ENCODE data around the gene FOXO3. TPM values are rescaled to one million over a fixed set of nuclear protein-coding genes. Genes with fewer than 3 reads are reported as not detected.
A peak's percentile ranks its signal among the peaks of the same experiment; 100 is the strongest.

Gene FOXO3
- total RNA-seq, 4 donors from 2014 or later, result 110 to 176 (median 139) TPM

DNA sequence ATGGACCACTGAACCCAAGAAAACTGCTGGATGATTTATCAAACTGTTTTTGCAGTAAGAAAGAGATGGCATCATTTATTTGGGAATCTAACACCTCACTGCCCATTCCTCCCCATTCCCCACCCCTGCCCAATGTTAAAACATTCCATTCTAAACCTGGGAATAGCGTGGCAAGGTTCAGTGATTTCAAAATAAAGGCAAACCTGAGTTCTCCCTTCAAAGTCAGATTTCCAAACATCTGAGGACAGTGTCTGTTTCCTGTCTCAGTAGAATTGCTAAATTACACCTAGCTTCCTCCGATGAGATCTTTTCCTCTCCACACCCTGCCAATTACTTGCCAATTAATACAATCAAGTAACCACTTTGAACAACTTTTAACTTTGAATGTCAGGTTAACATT lies 160.1 kb downstream of the FOXO3 start:
- no peak for DNase-seq (ENCODE audit: low spot score in 2 of 2)
- H3K4me3 ChIP-seq (ENCODE audit: low read depth, poor library complexity, severe bottlenecking), result no peak overlapping the region
- WGBS, 2 donors, result 54 to 58% methylated on average over 2 of the region's 2 CpGs
- intact Hi-C loops (cut with DNase I; ENCODE audit: low total_unique reads), result no loop called here
- TF ChIP-seq, protein P1, sequence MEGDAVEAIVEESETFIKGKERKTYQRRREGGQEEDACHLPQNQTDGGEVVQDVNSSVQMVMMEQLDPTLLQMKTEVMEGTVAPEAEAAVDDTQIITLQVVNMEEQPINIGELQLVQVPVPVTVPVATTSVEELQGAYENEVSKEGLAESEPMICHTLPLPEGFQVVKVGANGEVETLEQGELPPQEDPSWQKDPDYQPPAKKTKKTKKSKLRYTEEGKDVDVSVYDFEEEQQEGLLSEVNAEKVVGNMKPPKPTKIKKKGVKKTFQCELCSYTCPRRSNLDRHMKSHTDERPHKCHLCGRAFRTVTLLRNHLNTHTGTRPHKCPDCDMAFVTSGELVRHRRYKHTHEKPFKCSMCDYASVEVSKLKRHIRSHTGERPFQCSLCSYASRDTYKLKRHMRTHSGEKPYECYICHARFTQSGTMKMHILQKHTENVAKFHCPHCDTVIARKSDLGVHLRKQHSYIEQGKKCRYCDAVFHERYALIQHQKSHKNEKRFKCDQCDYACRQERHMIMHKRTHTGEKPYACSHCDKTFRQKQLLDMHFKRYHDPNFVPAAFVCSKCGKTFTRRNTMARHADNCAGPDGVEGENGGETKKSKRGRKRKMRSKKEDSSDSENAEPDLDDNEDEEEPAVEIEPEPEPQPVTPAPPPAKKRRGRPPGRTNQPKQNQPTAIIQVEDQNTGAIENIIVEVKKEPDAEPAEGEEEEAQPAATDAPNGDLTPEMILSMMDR (IDR thresholded peaks at IDR 0.05), result no peak
- TF ChIP-seq POLR2A (IDR thresholded peaks at IDR 0.05), result no peak

DNA sequence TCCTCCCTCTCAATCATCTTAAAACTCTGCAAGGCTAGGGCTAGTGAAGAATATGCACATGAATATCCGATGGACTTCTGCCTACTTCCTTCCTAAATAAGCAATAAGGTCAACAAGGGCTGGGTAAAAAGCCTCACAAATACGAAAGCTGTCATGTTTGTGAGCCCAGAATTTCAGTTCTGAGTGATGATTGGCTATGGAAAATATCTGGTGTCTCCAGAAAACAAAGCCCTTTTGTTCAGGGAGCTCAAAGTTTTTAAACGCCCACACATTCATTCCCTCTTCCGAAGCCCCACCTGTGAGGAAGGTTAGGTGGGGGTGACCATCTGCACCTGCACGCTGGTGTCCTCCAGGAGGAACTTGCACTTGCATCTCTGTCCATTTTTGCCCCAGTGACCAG lies 160.6 kb downstream of the FOXO3 start:
- 64 to 65% methylated on average over 5 of the region's 5 CpGs for WGBS, 2 donors
- peak in 1 of 2 donors; percentile 75 for DNase-seq (ENCODE audit: low spot score in 2 of 2)
- TF ChIP-seq, protein P1 (IDR thresholded peaks at IDR 0.05), result no peak
- TF ChIP-seq POLR2A (IDR thresholded peaks at IDR 0.05), result no peak
- intact Hi-C loops (cut with DNase I; ENCODE audit: low total_unique reads), result no loop called here
- no peak overlapping the region for H3K4me3 ChIP-seq (ENCODE audit: low read depth, poor library complexity, severe bottlenecking)

DNA sequence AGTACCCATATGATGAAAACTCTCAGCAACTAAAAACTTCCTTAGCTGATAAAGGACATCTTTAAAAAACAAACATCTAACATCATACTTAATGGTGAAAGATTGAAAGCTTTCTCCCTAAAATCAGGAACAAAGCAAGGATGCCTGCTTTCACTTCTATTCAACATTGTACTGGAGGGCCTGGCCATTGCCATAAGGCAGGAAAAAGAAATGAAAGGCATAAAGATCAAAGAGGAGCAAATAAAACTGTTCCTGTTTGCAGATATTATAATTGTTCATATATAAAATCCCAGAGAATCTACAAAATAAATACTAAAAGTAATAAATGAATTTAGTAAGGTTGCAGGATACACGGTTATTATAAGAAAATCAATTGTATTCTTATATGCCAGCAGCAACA lies 162.9 kb downstream of the FOXO3 start:
- intact Hi-C loops (cut with DNase I; ENCODE audit: low total_unique reads), result no loop called here
- WGBS, 2 donors, result 91 to 100% methylated on average over 1 of the region's 1 CpG
- no peak overlapping the region for H3K4me3 ChIP-seq (ENCODE audit: low read depth, poor library complexity, severe bottlenecking)
- TF ChIP-seq POLR2A (IDR thresholded peaks at IDR 0.05), result no peak
- TF ChIP-seq, protein P1 (IDR thresholded peaks at IDR 0.05), result no peak
- no peak for DNase-seq (ENCODE audit: low spot score in 2 of 2)

DNA sequence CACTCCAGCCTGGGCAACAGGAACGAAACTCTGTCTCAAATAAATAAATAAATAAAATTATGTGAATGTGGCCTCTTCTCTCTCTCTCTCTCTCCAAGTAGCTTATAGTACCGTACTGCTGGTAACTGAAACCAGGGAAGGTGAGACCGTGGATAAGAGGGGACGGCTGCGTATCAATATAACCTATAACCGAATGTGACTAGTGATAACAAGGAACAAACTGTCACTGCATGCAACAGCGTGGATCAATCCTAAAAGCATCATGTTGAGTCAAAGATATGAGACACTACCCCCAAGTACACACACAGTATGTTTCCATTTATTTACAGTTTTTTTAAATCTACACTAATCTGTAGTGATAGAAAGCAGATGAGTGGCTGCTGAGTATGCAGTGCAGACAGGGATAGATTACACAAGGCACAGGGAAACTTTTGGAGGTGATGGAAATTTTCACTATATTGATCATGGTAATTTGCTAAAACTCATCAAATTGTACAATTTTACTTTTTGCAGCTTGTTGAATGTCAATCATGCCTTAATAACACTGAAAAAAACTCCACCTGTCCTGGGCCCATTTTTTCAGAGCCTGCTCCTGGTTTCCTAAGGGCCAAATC lies 166.1 kb downstream of the FOXO3 start:
- intact Hi-C loops (cut with DNase I; ENCODE audit: low total_unique reads), result no loop called here
- H3K4me3 ChIP-seq (ENCODE audit: low read depth, poor library complexity, severe bottlenecking), result no peak overlapping the region
- TF ChIP-seq, protein P1 (IDR thresholded peaks at IDR 0.05), result no peak
- no peak for TF ChIP-seq POLR2A (IDR thresholded peaks at IDR 0.05)
- 95 to 98% methylated on average over 7 of the region's 7 CpGs for WGBS, 2 donors
- DNase-seq (ENCODE audit: low spot score in 2 of 2), result peak in 1 of 2 donors; percentile 29

DNA sequence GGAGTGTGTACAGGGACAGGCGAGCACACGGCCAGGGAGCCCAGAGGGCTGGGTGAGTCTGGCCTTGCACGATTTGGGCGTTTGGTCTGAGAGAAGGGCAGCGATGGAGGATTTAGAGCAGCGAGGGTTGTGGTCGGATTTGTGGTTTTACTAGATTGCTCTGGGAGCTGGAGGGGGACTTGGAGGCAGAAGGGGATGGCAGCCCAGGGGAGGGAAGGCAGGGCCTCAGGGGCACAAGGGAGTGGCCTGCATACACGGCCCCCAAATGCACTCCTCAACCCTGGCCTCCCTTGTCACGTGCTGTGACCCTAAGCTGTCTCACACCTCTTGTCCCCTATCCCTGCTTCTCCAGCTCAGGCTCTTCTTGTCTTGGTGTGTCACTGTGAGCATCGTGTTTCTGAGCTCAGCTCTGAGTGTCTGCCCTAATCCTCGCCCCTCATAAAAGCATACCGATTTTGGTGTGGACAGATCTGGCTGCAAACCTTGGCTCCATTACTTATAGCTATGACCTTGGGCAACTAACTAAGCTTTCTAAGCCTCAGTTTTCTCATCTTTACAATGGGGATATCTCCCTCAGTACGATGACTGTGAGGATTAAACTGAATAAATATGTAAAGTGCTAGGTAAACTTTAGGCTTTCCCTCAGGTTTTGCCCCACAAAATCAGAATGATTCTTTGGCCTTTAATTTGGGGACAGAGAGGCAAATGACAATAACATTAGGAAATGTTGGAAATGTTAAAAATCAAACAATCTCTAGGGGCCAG lies 167.4 kb downstream of the FOXO3 start:
- intact Hi-C loops (cut with DNase I; ENCODE audit: low total_unique reads), result no loop called here
- TF ChIP-seq, protein P1 (IDR thresholded peaks at IDR 0.05), result no peak
- TF ChIP-seq POLR2A (IDR thresholded peaks at IDR 0.05), result no peak
- WGBS, 2 donors, result 77 to 79% methylated on average over 13 of the region's 13 CpGs
- DNase-seq (ENCODE audit: low spot score in 2 of 2), result peak in 1 of 2 donors; percentile 60
- no peak overlapping the region for H3K4me3 ChIP-seq (ENCODE audit: low read depth, poor library complexity, severe bottlenecking)

Measured in lower leg skin (tissue), 4 donors.